ENCODE results near the gene UBE2E2.

Gene UBE2E2

GRCh38 chr3:23244324-23245041, 41.4 kb downstream of the UBE2E2 start:
- H3K4me2 ChIP-seq (ENCODE audit: low read depth, low read length, poor library complexity, severe bottlenecking) = no peak overlapping the region
- no peaks in the 10 kb centered on the region for H3K9me3 ChIP-seq (ENCODE audit: insufficient read depth, low read depth, low read length)
- no peaks in the 10 kb centered on the region for H3K36me3 ChIP-seq (ENCODE audit: insufficient read depth, low read length)
- no peak overlapping the region for H3K4me3 ChIP-seq (ENCODE audit: low read length, poor library complexity, severe bottlenecking)
- peaks cover 5% of the 10 kb centered on the region for H3K4me1 ChIP-seq (ENCODE audit: insufficient read depth, low read length, poor library complexity, severe bottlenecking)
- peaks cover 32% of the 10 kb centered on the region for H3K79me2 ChIP-seq (ENCODE audit: insufficient read depth, low read length)
- no peaks in the 10 kb centered on the region for H4K20me1 ChIP-seq (ENCODE audit: insufficient read depth, low read length, poor library complexity, severe bottlenecking)
- no peak overlapping the region for H3K9ac ChIP-seq (ENCODE audit: low read depth, low read length, poor library complexity, severe bottlenecking)
- no peak overlapping the region for H2AFZ ChIP-seq (ENCODE audit: low read length)
- H3K27me3 ChIP-seq (ENCODE audit: insufficient read depth, low read length, poor library complexity, severe bottlenecking) = no peaks in the 10 kb centered on the region
- no peaks in the 10 kb centered on the region for H3K9me2 ChIP-seq (replicated peaks; ENCODE audit: low read depth, low read length)
- H3F3A ChIP-seq (ENCODE audit: low read depth) = no peaks in the 10 kb centered on the region; the same call in 1 of the 2 replicates
- TF ChIP-seq CTCF (conservative IDR thresholded peaks at IDR 0.05; ENCODE audit: low read length) = no peak
- TF ChIP-seq EZH2phosphoT487 (IDR thresholded peaks at IDR 0.05; ENCODE audit: borderline replicate concordance) = no peak

- Histone ChIP-seq H3K4me2 (ENCODE audit: low read depth, low read length, poor library complexity, severe bottlenecking) (no peak overlapping the region), H3K36me3 (ENCODE audit: insufficient read depth, low read length) (no peaks in the 10 kb centered on the region), H3K4me3 (ENCODE audit: low read length, poor library complexity, severe bottlenecking) (no peak overlapping the region), H4K20me1 (ENCODE audit: insufficient read depth, low read length, poor library complexity, severe bottlenecking) (peaks cover 9% of the 10 kb centered on the region), H3K9ac (ENCODE audit: low read depth, low read length, poor library complexity, severe bottlenecking) (no peak overlapping the region), H3K27me3 (ENCODE audit: insufficient read depth, low read length, poor library complexity, severe bottlenecking) (no peaks in the 10 kb centered on the region), H3K4me1 (ENCODE audit: insufficient read depth, low read length, poor library complexity, severe bottlenecking) (peaks cover 21% of the 10 kb centered on the region), H3F3A (ENCODE audit: low read depth) (peaks cover 7% of the 10 kb centered on the region; the same call in 1 of the 2 replicates), H3K9me2 (replicated peaks; ENCODE audit: low read depth, low read length) (no peaks in the 10 kb centered on the region), H2AFZ (ENCODE audit: low read length) (no peak overlapping the region), H3K9me3 (ENCODE audit: insufficient read depth, low read depth, low read length) (no peaks in the 10 kb centered on the region), H3K79me2 (ENCODE audit: insufficient read depth, low read length) (peaks cover 28% of the 10 kb centered on the region; the same call in 1 of the 2 replicates)
- TF ChIP-seq CTCF (conservative IDR thresholded peaks at IDR 0.05; ENCODE audit: low read length) (no peak), EZH2phosphoT487 (IDR thresholded peaks at IDR 0.05; ENCODE audit: borderline replicate concordance) (no peak)
These were observed 43.5 kb downstream of the UBE2E2 start for GRCh38 chr3:23246651-23247050.

GRCh38 chr3:23248594-23249131, 45.5 kb downstream of the UBE2E2 start:
- H3K9me2 ChIP-seq (replicated peaks; ENCODE audit: low read depth, low read length) = no peaks in the 10 kb centered on the region
- no peaks in the 10 kb centered on the region for H3K27me3 ChIP-seq (ENCODE audit: insufficient read depth, low read length, poor library complexity, severe bottlenecking)
- peaks cover 26% of the 10 kb centered on the region; the same call in 1 of the 2 replicates for H3K79me2 ChIP-seq (ENCODE audit: insufficient read depth, low read length)
- H3K4me1 ChIP-seq (ENCODE audit: insufficient read depth, low read length, poor library complexity, severe bottlenecking) = peaks cover 34% of the 10 kb centered on the region
- no peak overlapping the region for H3K4me2 ChIP-seq (ENCODE audit: low read depth, low read length, poor library complexity, severe bottlenecking)
- no peak overlapping the region for H3K4me3 ChIP-seq (ENCODE audit: low read length, poor library complexity, severe bottlenecking)
- H3K9me3 ChIP-seq (ENCODE audit: insufficient read depth, low read depth, low read length) = no peaks in the 10 kb centered on the region
- H4K20me1 ChIP-seq (ENCODE audit: insufficient read depth, low read length, poor library complexity, severe bottlenecking) = peaks cover 9% of the 10 kb centered on the region
- TF ChIP-seq EZH2phosphoT487 (IDR thresholded peaks at IDR 0.05; ENCODE audit: borderline replicate concordance) = no peak
- no peaks in the 10 kb centered on the region for H3K36me3 ChIP-seq (ENCODE audit: insufficient read depth, low read length)
- H2AFZ ChIP-seq (ENCODE audit: low read length) = no peak overlapping the region
- H3K9ac ChIP-seq (ENCODE audit: low read depth, low read length, poor library complexity, severe bottlenecking) = no peak overlapping the region
- peaks cover 7% of the 10 kb centered on the region; the same call in 1 of the 2 replicates for H3F3A ChIP-seq (ENCODE audit: low read depth)
